ENCODE measurements around the gene KRTAP3-3. TPM values are rescaled to one million over a fixed set of nuclear protein-coding genes. Genes with fewer than 3 reads are reported as not detected.

KRTAP3-3 gene
- total RNA-seq, 1 experiment from 2014 or later, result not detected

- no peaks in the 10 kb centered on the region for H3K79me1 ChIP-seq (ENCODE audit: insufficient read depth, low read depth, low read length, poor library complexity, severe bottlenecking)
- no peaks in the 10 kb centered on the region for H3K79me2 ChIP-seq (ENCODE audit: insufficient read depth, low read length)
- Mint-ChIP-seq H3K9me3 (no peaks in the 10 kb centered on the region; a peak in 1 of 5 replicates), H3K36me3 (ENCODE audit: insufficient read depth in 1 of 3, low read depth in 3 of 3) (no peaks in the 10 kb centered on the region), H3K4me1 (peaks cover 0 to 1% of the 10 kb centered on the region in 2 experiments; a peak in 1 of 4 replicates), H3K4me3 (no peak within 1 kb of the TSS; a peak in 1 of 5 replicates), H3K27ac (no peak within 1 kb of the TSS), H3K27me3 (ENCODE audit: low read depth) (peaks cover 3% of the 10 kb centered on the region; the same call in 1 of the 2 replicates)
- H3K9me3 ChIP-seq (ENCODE audit: control insufficient read depth, low read depth, low read length), result no peaks in the 10 kb centered on the region
- no peak within 1 kb of the TSS for H3K14ac ChIP-seq (ENCODE audit: insufficient read depth, low read length)
- H2BK120ac ChIP-seq (ENCODE audit: low read depth, low read length, poor library complexity, severe bottlenecking), result no peak within 1 kb of the TSS
- H4K20me1 ChIP-seq (ENCODE audit: control insufficient read depth, insufficient read depth, insufficient read length), result no peaks in the 10 kb centered on the region
- no peak within 1 kb of the TSS for H4K91ac ChIP-seq (ENCODE audit: insufficient read length, low read depth, low read length)
- no peaks in the 10 kb centered on the region for H3K4me1 ChIP-seq (ENCODE audit: insufficient read depth, low read length)
- no peak within 1 kb of the TSS for H3K23ac ChIP-seq (ENCODE audit: insufficient read length, low read depth, low read length)
- no peak within 1 kb of the TSS for H4K5ac ChIP-seq (ENCODE audit: insufficient read length, low read depth, low read length)
- no peaks in the 10 kb centered on the region for H3K23me2 ChIP-seq (ENCODE audit: insufficient read length, low read depth, low read length, poor library complexity, severe bottlenecking)
- no peak within 1 kb of the TSS for H2BK20ac ChIP-seq (ENCODE audit: low read depth, low read length, poor library complexity, severe bottlenecking)
- H3T11ph ChIP-seq (ENCODE audit: low read length), result no peak within 1 kb of the TSS
- no peak for DNase-seq
- no peak within 1 kb of the TSS for H2AFZ ChIP-seq (ENCODE audit: low read length)
- no peak for TF ChIP-seq CTCF (conservative IDR thresholded peaks at IDR 0.05)
- H3K56ac ChIP-seq (ENCODE audit: insufficient read length, low read depth, low read length), result no peak within 1 kb of the TSS
- no peak within 1 kb of the TSS for H2BK15ac ChIP-seq (ENCODE audit: low read depth, low read length)
- no peak within 1 kb of the TSS for H2BK12ac ChIP-seq (ENCODE audit: insufficient read length, low read depth, low read length)
- no peak within 1 kb of the TSS for H2BK5ac ChIP-seq (ENCODE audit: insufficient read length, low read length)
- no peak within 1 kb of the TSS for H3K27ac ChIP-seq (ENCODE audit: insufficient read length, low read depth, low read length)
- H4K8ac ChIP-seq (replicated peaks; ENCODE audit: insufficient read length, low read depth, low read length), result no peak within 1 kb of the TSS
- H3K9ac ChIP-seq (ENCODE audit: extremely low read depth, insufficient read length, low read length), result no peak within 1 kb of the TSS
- H3K4ac ChIP-seq (ENCODE audit: low read depth, low read length), result no peak within 1 kb of the TSS
- no peaks in the 10 kb centered on the region for H3K27me3 ChIP-seq (ENCODE audit: insufficient read depth, low read length)
- H3K18ac ChIP-seq (ENCODE audit: insufficient read length, low read depth, low read length), result no peak within 1 kb of the TSS
- no peak within 1 kb of the TSS for H3K4me2 ChIP-seq (ENCODE audit: insufficient read depth, insufficient read length, low read length)
- H2AK5ac ChIP-seq (ENCODE audit: insufficient read length, low read length), result no peak within 1 kb of the TSS
- no CpG with 5 or more reads among the region's 12 CpGs for WGBS (ENCODE audit: extremely low coverage, insufficient read length, low lambda C conversion rate)
Measured at GRCh38 chr17:41029633-41030245, 35.8 kb upstream of the KRTAP3-3 start, which contains the start of gene KRTAP1-4. Gene KRTAP1-4, minus strand, starts transcription at chr17:41030195. Its CDS starts 117 bp downstream, at chr17:41030078.

Data from H9 (cell line).